ENCODE measurements around the gene CALML4. TPM values are rescaled to one million over a fixed set of nuclear protein-coding genes. Genes with fewer than 3 reads are reported as not detected.
"Not testable (repeated sequence)": the region's sequence is repeated elsewhere in the genome, so short reads cannot be mapped to it uniquely, and the experiment has no call there.

CALML4 gene
- total RNA-seq, 1 experiment from 2014 or later: 1.8 TPM

DNA sequence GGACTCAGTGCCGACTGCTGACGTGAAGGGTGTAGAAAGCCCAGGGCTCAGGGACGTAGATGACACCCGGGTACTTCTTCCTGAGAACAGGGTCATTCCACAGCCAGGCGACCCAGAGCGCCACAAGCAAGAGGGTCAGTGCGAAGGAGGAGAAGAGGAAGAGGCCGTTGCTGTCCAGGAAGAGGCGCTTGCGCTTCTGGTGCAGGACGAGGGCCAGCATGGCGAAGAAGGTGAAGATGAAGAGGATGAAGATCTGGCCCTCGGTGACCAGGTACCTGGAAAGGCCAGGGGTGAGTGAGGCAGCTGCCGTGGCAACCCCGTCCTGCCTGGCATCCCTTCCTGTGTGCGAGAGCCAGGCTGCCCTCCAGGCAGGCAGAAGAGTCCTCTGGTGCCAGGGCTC, 3.0 kb upstream of the CALML4 start:
- DNase-seq (ENCODE audit: low read depth): no peak

DNA sequence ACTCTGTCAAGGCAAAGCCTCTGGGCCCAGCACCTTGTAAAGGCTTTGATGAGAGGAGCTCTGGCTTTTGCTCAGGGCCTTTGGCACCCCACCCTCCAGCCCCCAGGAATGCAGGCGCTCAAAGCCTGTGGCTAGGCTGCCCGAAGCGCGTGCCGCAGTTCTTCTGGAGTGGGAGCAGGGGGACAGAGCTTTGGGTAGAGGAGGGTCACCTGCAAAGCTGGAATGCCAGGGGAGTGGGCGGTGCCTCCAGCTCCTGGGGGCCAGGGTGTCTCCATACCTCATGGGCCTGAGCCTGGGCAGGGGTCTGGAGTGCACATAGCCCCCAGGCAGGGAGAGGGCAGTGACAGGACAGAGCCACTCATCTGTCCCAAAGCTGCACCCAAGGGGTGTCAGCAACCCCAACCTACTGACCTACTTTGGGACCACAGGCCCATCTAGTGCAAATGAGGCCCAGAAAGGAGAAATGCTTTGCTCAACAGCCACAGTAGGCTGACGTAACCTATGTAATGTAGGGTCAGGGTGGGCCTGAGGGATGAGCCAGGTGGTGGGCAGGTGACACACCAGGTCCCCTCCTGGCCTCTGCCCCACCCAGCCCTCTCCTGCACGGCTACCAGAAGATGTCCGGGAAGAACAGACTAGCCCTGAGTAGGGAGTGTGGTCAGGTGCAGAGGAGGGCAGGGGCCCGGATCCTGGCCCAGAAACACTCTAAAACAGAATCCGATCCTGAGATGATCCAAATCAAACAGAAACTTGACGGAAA, 2.2 kb upstream of the CALML4 start:
- no peak for DNase-seq (ENCODE audit: low read depth)

DNA sequence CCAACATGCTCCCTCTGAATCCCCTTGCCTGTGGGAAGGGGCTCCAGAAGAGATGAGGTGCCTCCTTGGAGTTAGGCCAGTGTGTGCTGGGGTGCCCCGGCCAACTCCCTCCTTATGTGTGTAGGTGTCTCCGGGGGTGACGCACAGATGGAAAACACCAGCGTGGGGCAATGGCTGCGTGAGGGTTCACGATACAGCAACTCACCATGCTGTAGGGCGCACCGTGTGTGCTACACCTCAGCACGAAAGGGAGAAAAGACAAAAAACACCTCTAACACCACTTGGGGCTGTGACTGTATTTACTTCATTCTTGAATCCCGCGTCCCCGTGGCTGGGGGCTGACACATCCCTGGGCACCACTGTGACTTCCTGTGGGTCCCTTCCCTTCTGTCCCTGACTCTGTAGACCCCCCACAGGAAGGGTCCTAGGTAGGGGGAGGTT, 1.6 kb upstream of the CALML4 start:
- no peak for DNase-seq (ENCODE audit: low read depth)

DNA sequence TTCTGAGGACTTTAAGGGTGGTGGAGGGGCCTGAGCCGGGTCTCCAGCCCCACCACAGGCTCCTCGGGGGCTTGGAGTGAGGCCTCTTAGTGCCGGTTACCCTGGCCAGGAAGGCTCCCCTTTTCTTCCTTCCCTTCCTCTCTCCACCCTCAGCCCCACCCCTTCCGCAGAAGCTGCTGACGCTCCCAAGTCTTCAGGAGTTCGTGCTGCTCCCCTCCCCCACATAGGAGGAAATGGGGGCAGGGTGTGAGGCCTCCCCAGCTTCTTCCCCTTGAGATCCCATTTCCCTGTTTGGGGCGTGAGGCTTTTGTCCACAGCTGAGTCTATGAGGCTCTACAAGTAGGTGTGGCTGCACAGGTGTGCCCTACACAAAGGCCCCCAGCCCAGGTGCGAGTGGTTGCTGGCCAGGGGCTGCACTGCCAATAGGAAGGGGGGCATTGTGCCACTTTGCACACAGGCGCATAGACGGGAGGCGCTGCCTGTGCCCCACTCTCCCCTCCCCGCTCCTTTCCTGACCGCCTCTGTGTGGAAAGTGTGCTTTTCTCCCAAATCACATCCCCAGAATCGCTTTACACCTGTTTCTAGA, 915 bp upstream of the CALML4 start:
- DNase-seq (ENCODE audit: low read depth): no peak

DNA sequence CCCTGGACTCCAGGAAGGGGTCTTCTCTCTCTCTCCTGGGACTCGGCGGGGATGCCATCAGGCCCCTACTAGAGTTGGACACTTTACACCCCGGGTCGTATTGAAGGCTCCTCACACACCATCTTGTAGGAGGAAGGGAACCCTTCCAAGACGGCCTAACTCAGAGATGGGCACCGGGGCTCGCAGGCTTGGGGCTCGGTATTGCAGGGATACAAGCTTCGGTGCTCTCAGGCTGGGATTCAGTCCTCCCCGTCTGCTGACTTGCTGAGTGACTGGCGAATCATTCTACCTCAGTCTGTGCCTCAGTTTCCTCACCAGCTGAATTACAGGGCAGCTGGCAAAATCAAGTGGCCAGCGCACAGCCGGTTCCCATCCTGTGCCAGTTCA, 419 bp upstream of the CALML4 start:
- DNase-seq (ENCODE audit: low read depth): no peak

DNA sequence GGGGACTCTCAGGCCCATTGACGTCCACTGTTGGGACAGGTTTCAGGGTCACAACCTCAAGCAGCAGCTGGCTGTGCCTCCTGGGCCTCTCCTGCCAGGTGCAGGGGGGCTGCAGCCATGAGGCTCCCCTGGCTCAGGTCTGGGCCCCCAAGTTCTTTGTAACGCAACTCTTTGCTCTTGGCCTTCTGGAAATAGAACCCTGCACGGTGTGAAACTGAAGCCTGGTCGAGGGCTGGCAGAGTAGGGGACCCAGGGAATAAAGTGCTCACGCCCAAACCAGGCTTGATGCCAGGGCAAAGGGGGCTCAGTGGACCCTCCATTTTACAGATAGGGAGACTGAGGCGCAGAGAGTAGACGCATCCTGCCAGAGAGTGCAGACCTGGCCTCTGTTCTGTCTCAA, 771 bp downstream of the CALML4 start:
- DNase-seq (ENCODE audit: low read depth): no peak

DNA sequence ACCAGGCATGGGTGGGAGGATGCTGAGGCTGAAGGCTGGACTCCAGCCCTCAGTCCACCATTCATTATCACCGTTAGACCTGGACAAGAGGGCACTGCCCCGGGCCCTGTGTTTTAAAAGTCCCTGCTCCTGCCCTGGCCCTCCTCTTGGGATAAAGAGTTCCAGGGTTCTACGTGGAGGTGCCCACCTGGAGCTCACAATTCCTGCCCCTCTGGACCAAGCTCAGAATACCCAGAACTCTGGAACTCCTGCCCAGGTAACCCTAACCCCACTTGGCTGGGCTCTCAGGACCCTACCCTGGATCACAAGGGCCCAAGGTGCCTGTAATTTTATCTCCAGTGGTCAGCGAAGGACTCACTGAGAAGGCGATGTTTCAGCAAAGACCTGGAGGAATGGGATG, 1.2 kb downstream of the CALML4 start:
- DNase-seq (ENCODE audit: low read depth): no peak

DNA sequence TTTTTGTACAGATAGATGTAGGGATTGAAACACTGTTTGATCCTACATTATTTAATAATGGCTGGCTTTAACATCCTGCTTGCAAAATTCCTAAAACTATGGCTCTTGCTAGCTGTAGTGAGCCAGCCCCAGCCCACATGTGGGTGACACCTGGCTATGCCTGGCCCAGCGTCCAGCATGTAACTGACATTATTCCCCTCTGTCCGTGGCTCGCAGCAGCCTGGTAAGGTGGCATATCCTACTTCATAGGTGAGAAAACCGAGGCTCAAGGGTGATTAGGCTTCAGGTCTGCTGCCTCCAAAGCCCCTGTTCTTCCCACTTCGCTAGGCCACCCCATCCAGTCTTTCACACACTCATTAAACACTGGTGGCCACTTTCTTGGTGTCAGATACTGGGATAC, 1.6 kb downstream of the CALML4 start:
- DNase-seq (ENCODE audit: low read depth): no peak

DNA sequence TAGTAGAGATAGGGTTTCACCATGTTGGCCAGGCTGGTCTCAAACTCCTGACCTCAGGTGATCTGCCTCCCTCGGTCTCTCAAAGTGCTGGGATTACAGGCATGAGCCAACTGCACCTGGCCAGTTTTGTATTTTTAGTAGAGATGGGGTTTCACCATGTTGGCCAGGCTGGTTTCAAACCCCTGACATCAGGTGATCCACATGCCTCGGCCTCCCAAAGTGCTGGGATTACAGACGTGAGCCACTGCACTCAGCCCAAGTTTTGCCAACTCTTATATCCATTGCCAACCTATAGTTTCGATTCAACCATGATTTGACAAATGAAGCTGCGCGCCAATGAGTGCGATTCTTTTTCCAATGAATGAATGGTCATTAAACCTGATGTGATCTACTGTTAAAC, 2.1 kb downstream of the CALML4 start:
- DNase-seq (ENCODE audit: low read depth): not testable (repeated sequence)

DNA sequence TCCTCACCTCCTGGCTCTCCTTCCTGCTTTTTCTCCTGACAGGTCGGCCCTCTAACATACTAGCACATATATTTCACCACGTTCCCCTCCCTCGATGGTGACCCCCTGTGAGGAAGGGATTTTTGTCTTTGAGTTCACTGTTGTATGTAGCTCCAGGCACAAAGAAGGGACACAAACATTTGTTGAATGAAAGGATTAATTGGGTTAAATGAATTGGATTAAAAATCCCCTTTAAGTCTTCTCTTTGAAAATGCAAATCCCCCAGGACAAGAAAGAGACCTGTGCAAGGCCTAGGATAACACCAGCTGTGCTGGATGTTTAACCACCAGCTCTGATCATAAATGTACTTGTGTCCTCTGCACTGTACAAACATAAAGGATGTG, 3.3 kb downstream of the CALML4 start:
- no peak for DNase-seq (ENCODE audit: low read depth)

DNA sequence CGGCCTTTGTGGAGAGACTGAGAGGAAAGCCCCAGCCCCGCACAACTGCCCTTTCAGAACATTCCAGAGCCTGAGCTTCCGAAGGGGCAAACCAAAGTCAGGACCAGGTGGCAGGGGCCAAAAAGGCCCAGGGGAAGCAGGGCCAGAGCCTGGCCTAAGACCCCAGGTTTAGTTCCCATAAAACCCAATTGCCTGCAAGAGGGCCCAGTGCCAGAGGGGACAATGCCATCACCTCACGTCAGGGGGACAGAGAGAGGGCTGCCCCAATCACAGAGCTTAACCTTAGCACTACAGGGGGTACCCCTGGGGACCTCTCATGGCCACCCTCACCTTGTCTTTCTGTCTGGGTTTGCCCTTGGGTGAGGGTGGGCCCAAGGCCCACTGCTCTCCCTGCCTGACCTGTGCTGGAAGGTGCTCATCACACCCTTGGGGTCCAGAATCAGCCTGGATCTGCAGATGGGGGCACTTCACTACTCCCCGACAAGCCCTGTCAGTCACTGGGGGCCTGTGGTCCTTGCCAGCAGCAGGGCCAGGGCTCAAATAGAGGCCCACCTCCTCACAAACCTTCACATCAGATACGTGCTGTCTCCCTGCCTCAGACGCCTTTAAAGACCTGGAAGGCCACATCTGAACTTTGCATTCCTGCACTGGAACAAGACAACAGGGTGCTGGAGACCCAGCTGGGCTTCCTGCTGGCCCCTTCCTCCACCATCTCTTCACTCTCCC, 3.8 kb downstream of the CALML4 start:
- DNase-seq (ENCODE audit: low read depth): no peak

DNA sequence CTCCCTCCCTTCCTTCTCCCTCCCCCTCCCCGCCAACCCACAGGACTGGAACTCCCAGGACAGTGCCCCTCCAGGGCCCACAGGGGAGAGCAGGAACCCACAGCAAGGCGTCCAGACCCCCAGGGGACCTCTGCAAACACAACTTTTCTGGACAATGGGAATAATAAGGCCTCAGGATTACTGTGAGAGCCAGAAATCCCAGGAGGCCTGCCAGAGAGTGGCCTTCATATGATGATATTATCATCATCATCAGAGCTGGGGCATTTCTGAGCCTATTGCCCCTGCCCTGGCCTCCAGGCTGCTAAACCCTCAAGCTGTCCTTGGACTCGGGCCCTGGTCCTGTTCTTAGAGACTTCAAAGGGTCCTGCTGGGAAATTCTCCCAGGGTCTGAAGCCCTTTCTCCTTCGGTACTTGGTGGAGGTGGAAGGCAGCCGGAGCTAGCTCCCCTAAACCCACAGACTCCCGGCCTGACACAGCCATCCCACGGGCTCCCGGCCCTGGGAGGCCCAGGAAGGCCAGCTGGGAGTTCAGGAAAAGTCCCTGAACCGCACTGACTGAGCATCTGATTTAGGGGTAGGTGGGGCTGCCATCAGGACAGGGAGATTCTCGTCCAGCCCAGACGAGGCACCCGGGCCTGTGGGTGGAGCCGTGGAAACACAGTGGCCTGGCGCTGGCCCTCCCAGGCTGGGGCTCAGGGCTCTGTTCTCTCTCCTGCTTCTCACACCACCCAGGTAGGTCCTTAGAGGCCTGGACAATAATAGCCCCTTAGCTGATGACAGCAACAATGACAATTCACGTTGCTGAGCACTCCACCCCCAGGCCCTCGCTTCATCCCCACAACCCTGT, 4.9 kb downstream of the CALML4 start:
- DNase-seq (ENCODE audit: low read depth): no peak

DNA sequence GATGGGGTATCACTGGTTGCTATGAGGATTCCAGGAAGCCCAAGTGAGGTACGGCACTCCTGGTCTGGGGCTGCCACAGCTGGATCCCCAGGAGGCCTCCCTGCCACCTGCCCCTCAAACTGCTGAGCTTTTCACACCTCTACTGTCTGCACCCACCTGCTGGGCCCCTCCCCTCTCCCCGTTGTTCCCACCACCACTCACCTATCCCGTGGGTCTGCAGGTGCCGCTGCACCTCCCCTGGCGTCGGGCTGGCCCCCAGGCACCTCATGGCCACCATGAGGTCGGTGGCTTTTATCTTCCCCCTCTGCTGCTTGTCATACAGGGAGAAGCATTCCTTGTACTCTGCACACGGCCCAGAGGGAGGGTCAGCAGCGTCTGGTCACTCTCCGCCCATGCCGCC, 5.8 kb downstream of the CALML4 start:
- no peak for DNase-seq (ENCODE audit: low read depth)

DNA sequence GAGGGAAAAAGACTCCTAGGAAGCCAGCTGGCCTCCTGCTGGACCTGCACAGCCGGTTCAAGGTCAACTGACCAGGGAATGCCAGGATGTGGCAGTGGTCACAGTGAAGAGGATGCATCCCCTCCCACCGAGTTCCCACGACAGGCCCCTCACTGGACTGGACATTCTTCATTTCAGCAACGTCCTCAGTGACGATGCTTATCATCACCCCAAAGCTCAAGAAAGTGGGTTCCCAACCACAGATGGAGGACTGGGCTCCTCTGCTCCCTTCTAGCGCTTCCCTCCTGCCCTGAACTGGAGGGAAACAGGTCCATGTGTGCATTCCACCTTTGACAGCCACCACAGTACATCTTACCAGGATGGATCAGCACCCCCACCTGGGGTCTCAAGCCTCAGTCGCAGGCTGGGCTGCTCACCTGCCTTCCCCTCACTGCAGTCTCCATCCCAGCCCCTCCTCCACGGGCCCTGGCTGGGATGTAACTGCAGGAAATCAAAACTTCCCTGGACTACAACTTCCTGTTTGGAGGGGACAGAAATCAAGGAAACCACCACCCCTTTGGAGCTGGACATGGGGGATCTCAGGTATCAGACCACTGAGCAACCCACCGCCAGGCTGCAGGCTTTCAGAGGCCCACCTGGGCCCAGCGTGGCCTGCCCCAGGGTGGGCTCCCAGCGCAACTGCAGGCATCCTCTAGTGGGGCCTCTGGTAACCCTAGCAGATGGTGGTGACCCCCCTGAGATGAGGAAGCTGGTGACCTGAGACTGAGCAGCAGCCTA, 7.3 kb downstream of the CALML4 start:
- no peak for DNase-seq (ENCODE audit: low read depth)

DNA sequence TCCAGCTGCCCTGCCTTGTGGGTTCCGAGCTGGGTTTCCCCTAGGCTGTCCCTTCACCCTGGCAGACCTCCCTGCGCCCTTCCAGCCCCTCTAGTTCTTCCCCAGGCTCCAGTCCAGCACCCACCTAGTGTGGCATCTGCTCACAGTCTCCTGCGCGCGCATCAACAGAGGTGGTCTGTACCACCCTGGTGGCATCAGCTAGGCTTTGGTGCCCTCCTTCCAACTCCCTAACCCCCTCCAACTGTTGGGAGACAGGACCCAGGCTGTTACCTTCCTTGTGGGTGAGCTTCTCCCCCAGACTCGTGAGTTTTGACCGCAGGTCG, 8.0 kb downstream of the CALML4 start:
- no peak for DNase-seq (ENCODE audit: low read depth)

DNA sequence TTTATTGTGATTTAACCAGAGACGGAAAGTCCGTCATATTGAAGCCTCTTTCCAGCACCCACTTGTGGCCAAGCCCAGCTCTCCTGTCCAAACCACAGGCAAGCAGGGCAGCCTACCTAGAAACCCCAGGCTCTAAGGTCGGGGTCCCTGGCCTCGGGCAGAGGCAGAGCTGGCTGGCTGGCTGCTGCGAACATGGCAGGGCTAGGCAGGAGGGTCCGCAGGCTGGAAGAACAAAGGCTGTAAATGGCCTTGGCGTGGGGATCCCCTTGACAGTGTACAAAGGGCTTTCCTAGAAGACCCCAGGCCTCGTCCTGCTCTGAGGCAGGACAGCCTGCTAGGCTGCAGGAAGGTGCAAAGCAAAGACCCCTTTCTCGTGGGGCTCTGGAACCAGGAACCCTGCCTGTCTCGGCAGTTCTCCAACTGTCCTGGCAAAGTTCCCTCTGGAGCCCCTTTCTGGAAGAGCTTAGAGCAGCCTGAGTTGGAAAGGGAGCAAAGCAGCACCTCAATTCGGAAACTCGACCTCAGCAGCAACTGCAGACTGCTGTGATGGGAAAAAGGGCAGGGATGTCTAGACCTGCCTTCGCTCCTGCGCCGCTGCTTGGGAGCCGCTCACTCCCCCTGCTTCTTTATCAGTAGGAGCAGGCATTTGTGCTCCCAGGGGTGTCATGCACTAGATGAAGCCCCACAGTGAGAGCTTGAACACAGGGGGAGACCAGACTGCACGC, 8.5 kb downstream of the CALML4 start:
- DNase-seq (ENCODE audit: low read depth): no peak

DNA sequence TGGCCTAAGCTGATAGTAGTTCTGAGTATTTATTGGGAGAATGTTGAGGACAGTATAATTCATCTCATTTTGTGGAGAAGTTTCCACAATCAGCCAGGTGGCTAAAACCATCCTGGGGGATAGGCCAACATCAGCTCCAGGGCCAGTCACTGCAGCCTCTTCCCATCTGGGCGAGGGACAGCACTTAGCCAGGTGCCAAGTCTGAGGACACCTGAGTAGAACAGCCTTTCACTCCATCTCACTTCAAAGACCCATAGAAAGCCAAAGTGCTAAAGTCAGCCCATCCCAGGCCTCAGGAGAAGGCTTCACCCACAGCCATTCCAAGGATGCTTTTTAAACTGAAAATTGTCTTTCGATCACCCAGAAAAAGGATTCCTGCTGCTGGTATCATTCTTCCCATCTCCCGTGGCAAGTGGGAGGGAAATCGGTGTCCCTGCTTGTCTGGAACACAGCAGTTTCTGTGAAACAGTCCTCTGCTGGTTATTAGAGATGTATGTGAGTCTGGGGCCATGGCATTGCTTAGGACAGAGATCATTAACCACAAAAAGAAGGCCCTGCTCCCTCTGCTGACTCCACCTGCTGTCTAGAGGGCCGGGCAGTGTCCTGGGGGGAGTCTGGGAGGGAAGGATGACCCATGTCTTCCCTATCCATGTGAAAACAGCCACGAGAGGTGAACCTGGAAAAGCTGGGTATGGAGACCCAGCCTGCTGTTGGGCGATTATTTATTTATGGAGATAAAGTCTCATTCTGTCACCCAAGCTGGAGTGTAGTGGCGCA, 9.6 kb downstream of the CALML4 start:
- no peak for DNase-seq (ENCODE audit: low read depth)

DNA sequence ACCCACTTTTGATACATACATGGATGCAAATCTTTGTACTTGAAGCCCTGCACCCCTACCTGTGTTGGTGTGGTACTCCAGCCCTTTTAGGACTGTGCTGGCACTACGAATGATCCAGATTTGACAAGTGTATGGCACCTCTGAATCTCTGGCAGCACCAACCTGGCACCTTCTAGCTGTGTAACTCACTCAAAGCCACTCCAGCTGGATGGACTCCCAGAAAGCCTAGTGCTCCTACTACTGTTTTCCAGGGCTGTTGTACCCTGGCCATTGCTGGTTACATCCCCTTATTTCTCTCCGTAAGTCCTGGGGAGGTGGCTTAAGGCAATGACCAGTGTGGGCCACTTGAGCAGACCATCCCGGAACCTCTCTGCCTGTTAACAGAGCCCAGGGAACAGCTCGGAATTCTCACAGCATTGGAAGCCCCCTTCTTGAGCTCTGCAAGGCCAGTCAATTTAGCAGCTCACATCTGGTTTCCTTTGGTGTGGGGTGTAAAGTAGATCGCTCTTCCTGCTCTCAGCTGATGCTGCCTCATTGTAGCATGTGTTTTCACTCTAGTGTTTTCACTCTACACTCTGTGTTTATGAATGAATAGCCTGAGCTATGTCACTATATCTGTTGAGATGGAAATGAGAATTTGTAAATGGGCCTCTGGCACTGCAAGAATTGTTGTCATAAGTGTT, 12.2 kb downstream of the CALML4 start:
- no peak for DNase-seq (ENCODE audit: low read depth)

DNA sequence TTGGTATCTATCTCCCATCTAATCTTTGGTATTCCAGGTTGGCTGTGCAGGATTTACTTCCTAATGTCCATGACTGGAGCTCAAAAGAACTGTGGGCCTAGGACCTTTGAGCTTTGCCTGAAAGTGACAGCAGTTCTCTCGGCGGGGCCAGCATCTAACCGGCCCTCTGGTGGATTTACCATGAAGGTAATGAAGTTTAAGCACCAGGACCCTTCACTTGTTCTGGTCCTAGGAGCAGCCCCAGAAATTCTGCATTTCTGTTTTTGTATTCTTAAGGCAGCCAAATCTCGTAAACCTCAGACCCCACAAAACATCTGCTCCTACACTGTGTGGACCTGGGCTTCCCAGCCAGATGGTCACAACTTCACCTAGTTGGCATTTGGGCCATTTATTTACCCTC, 13.0 kb downstream of the CALML4 start:
- no peak for DNase-seq (ENCODE audit: low read depth)

DNA sequence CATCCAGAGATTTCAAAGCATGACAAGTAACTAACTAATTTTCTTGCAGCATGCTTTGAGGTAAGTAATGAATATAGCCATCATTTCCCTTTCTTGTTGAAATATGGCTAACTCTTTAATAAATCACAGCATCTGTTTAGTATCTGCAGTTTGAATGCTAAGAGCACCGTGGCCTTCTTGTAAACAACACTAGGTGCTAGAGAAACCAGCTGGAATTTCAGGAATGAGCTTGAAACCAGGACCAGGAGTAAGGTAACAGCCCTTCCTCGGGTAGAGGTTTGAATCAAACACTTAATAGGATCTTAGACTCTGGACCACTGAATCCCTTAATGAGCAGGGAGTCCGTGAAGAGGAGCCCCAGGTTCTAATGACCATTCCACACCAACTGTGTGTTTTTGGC, 13.6 kb downstream of the CALML4 start:
- DNase-seq (ENCODE audit: low read depth): no peak
